ENCODE measurements around the gene ZFHX3.

The ZFHX3 gene

GRCh38 chr16:72787514-72788268 lies 260.2 kb downstream of the ZFHX3 start:
- ATAC-seq: peak; percentile 96 to 97

- no peak for ATAC-seq
Measured at GRCh38 chr16:72787130-72787513, 260.8 kb downstream of the ZFHX3 start.

- no peak for ATAC-seq
Measured at GRCh38 chr16:72786606-72787005, 261.3 kb downstream of the ZFHX3 start.

GRCh38 chr16:72785886-72786285 lies 262.0 kb downstream of the ZFHX3 start:
- ATAC-seq: no peak

GRCh38 chr16:72785171-72785570 lies 262.8 kb downstream of the ZFHX3 start:
- no peak for ATAC-seq

- ATAC-seq: no peak
Measured at GRCh38 chr16:72783716-72784318, 264.1 kb downstream of the ZFHX3 start.

- ATAC-seq: no peak
Measured at GRCh38 chr16:72769876-72770275, 278.1 kb downstream of the ZFHX3 start.

- no peak for ATAC-seq
Measured at GRCh38 chr16:72768591-72768990, 279.3 kb downstream of the ZFHX3 start.

- ATAC-seq: no peak
Measured at GRCh38 chr16:72766506-72766905, 281.4 kb downstream of the ZFHX3 start.

- no peak for ATAC-seq
Measured at GRCh38 chr16:72764015-72764654, 283.8 kb downstream of the ZFHX3 start.

- no peak for ATAC-seq
Measured at GRCh38 chr16:72760581-72760980, 287.3 kb downstream of the ZFHX3 start.

- ATAC-seq: no peak
Measured at GRCh38 chr16:72753881-72754280, 294.0 kb downstream of the ZFHX3 start.

GRCh38 chr16:72752004-72752695 lies 295.8 kb downstream of the ZFHX3 start:
- ATAC-seq: no peak

GRCh38 chr16:72751076-72751475 lies 296.9 kb downstream of the ZFHX3 start:
- ATAC-seq: no peak

GRCh38 chr16:72749091-72749490 lies 298.8 kb downstream of the ZFHX3 start:
- ATAC-seq: no peak

- ATAC-seq: no peak
Measured at GRCh38 chr16:72744076-72744793, 303.7 kb downstream of the ZFHX3 start.

GRCh38 chr16:72743011-72743761 lies 304.7 kb downstream of the ZFHX3 start:
- no peak for ATAC-seq

- ATAC-seq: no peak
Measured at GRCh38 chr16:72740347-72740746, 307.6 kb downstream of the ZFHX3 start.

GRCh38 chr16:72739577-72739976 lies 308.4 kb downstream of the ZFHX3 start:
- no peak for ATAC-seq

- ATAC-seq: no peak
Measured at GRCh38 chr16:72736074-72736473, 311.9 kb downstream of the ZFHX3 start.

Measured in activated CD4-positive, CD25-positive, alpha-beta regulatory T cell treated with anti-CD3 and anti-CD28 coated beads, Interleukin-2, amount 50 U/mL, for 24 hours (primary cell).